Activated naive CD8-positive, alpha-beta T cell (primary cell): ENCODE data around the gene CCDC57.

Source experiments
- H3K27ac Mint-ChIP-seq: one replicate; pipeline ENCODE4 v1.8.0; 2021; ENCODE audit warnings: mixed read lengths
- H3K27me3 Mint-ChIP-seq: one replicate; pipeline ENCODE4 v1.8.0; 2021; ENCODE audit warnings: mixed read lengths
- H3K36me3 Mint-ChIP-seq: one replicate; pipeline ENCODE4 v1.8.0; 2021; ENCODE audit warnings: mixed read lengths
- H3K4me1 Mint-ChIP-seq: one replicate; pipeline ENCODE4 v1.8.0; 2021; ENCODE audit warnings: low read depth, mixed read lengths
- H3K4me3 Mint-ChIP-seq: one replicate; pipeline ENCODE4 v1.8.0; 2021; ENCODE audit warnings: mild to moderate bottlenecking, mixed read lengths
- H3K9me3 Mint-ChIP-seq: one replicate; pipeline ENCODE4 v1.8.0; 2021; ENCODE audit warnings: low read depth, mixed read lengths

The CCDC57 gene

GRCh38 chr17:82089723-82090548 lies 122.7 kb downstream of the CCDC57 start:
- Mint-ChIP-seq H3K27me3 (no peaks in the 10 kb centered on the region), H3K36me3 (no peaks in the 10 kb centered on the region), H3K4me1 (no peaks in the 10 kb centered on the region), H3K9me3 (no peaks in the 10 kb centered on the region), H3K27ac (no peak overlapping the region), H3K4me3 (no peak overlapping the region)

- H3K27ac Mint-ChIP-seq: no peak overlapping the region
- H3K4me1 Mint-ChIP-seq: no peaks in the 10 kb centered on the region
- no peaks in the 10 kb centered on the region for H3K27me3 Mint-ChIP-seq
- no peaks in the 10 kb centered on the region for H3K36me3 Mint-ChIP-seq
- H3K9me3 Mint-ChIP-seq: no peaks in the 10 kb centered on the region
- no peak overlapping the region for H3K4me3 Mint-ChIP-seq
Measured at GRCh38 chr17:82088838-82089722, 123.6 kb downstream of the CCDC57 start.

DNA sequence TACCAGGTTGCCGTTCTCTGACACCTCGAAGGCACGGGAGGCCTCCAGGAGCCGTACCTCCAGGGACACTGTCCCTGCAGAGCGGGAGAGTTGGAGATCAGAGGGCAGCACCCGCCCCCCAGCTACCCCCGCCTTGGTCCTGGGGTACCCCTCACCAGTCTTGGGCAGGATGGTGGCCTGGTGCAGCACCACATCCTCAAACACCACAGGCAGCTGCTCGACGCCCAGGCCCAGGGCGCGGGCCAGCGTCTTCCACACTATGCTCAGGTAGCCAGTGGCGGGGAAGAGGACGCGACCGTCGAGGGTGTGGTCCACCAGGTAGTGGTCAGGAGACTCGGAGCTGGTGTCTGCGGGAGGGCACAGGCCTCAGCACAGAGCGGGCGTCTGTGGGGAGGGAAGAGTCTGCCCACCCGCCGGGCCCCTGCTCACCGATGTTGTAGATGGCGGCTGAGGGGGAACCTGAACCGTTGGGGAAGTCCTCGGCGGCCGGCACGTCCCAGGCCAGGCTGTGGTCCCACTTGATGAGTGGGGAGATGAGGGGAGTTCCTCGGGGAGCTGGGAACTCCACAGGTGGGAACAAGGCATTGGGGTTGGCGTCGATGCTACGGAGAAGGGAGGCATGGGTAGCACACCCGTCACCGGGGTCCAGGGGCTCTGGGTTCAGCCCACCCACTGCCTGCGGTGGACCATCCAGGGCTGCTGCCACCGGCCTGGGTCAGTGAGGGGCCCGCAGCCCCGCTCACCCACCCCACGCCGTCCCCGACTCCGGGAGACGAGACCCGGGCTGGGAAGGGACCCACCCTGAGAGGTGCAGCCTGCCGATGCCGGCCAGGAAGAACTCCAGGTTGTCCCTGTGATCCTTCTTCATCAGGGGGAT lies 124.4 kb downstream of the CCDC57 start:
- Mint-ChIP-seq H3K4me3 (no peak overlapping the region), H3K9me3 (no peaks in the 10 kb centered on the region), H3K27me3 (no peaks in the 10 kb centered on the region), H3K36me3 (no peaks in the 10 kb centered on the region), H3K27ac (no peak overlapping the region), H3K4me1 (no peaks in the 10 kb centered on the region)

- no peaks in the 10 kb centered on the region for H3K36me3 Mint-ChIP-seq
- H3K27me3 Mint-ChIP-seq: no peaks in the 10 kb centered on the region
- no peak overlapping the region for H3K27ac Mint-ChIP-seq
- no peaks in the 10 kb centered on the region for H3K9me3 Mint-ChIP-seq
- no peak overlapping the region for H3K4me3 Mint-ChIP-seq
- H3K4me1 Mint-ChIP-seq: no peaks in the 10 kb centered on the region
Measured at GRCh38 chr17:82086941-82087906, 125.4 kb downstream of the CCDC57 start.

DNA sequence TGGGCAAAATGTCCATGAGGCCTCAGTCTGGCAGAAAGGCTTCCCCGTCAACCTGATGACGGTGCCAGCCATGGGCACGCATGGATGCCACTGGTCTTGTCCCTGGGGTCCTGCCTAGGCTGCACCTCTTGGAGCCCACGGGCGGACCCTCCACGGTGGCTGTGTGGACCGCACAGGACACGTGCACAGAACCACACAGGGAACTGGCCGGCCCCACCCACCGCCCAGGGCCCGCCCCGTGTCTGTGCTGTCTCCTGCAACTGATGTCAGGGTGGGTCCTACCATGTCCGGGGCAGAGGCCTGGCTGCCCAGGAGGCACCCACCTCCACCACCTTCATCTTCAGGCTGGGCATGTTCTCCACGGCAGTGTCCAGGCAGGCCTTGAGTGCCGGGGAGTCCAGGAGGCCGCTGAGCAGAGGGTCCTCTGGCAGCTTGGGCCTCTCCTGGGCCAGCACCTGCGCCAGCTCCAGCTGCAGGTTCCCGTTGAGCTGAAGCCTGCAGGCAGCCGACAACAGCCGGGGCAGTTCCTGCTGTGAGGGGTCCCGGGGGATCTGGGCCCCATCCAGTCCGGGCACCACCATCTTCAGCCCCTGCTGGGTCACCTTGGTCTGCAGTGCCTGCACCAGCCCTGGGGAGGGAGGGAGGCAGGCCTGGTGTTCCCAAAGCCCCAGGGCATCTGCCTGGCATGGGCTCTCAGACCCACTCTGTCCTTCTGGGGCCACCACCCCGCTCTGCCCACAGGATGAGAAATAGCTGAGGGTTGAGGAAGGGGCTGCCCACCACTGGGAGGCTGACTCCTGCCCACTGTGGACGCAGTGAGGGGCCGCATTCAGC lies 126.5 kb downstream of the CCDC57 start:
- no peaks in the 10 kb centered on the region for H3K4me1 Mint-ChIP-seq
- no peaks in the 10 kb centered on the region for H3K27me3 Mint-ChIP-seq
- no peaks in the 10 kb centered on the region for H3K36me3 Mint-ChIP-seq
- H3K27ac Mint-ChIP-seq: no peak overlapping the region
- H3K9me3 Mint-ChIP-seq: no peaks in the 10 kb centered on the region
- H3K4me3 Mint-ChIP-seq: no peak overlapping the region

- H3K27me3 Mint-ChIP-seq: no peaks in the 10 kb centered on the region
- H3K4me1 Mint-ChIP-seq: no peaks in the 10 kb centered on the region
- H3K9me3 Mint-ChIP-seq: no peaks in the 10 kb centered on the region
- H3K27ac Mint-ChIP-seq: no peak overlapping the region
- no peak overlapping the region for H3K4me3 Mint-ChIP-seq
- no peaks in the 10 kb centered on the region for H3K36me3 Mint-ChIP-seq
Measured at GRCh38 chr17:82085031-82085861, 127.4 kb downstream of the CCDC57 start.

DNA sequence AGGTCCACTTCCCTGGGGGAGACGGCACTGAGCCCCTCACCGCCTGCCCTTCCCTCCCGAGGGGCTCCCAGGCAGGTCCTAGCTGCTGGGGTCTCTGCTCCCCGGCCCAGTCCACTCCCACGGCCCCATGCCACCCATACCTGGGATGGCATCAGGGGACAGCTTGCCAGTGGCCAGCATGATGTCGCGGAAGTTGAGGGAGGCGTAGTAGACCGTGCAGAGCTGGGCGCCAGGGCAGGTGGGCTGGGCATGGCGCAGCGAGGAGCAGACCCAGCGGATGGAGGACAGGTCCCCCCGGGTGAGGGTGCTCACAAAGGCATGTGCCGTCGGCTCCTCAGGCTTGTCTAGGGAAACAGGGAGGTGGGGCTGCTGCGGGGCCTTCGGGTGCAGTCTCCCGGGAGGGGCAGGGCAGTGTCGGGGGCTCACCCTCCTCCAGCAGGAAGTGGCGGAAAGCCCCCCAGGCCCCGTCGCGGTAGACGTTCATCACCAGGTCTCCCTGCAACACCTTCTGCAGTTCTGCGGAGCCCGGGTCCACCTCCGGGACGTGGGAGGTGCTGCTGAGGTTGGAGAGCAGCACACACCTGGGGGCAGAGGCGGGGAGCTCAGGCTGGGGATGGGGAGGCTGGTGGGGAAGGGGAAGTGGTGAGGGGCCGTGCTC lies 128.1 kb downstream of the CCDC57 start:
- no peaks in the 10 kb centered on the region for H3K4me1 Mint-ChIP-seq
- H3K36me3 Mint-ChIP-seq: no peaks in the 10 kb centered on the region
- H3K27ac Mint-ChIP-seq: no peak overlapping the region
- H3K27me3 Mint-ChIP-seq: no peaks in the 10 kb centered on the region
- H3K4me3 Mint-ChIP-seq: no peak overlapping the region
- H3K9me3 Mint-ChIP-seq: no peaks in the 10 kb centered on the region

DNA sequence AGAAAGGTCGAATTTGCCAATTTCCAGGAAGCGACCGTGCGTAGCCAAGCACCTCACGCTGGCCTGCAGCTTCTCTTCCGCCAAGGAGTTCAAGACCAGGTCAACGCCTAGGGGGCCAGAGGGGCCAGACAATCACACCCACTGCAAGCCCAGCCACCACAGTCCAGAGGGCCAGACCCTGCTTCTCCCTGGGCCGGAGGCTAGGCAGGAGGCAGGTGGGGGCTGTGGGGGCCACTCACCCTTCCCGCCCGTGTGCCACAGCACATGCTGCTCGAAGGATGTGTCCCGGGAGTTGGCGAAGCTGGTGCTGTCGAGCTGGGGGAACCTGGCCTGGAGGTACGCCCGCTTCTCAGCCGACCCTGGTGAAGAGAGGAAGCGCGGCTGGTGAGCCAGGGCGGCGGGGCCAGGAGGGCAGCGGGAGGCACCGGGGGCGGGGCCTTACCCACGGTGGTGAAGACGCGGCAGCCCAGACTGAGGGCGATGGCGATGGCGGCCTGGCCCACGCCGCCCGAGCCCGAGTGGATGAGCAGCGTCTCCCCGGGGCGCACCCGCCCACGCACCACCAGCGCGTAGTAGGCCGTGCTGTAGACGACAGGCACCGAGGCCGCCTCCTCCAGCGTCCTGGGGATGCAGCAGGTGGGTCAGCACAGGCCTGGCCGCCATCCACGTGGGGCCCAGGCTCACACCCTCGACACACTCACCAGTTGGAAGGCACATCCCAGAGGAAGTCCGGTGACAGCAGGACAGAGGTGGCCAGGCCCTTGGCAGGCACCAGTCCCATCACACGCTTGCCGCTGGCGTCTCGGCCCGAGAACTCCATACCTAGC lies 128.9 kb downstream of the CCDC57 start:
- Mint-ChIP-seq H3K9me3 (no peaks in the 10 kb centered on the region), H3K27me3 (no peaks in the 10 kb centered on the region), H3K27ac (no peak overlapping the region), H3K4me3 (no peak overlapping the region), H3K4me1 (no peaks in the 10 kb centered on the region), H3K36me3 (no peaks in the 10 kb centered on the region)

DNA sequence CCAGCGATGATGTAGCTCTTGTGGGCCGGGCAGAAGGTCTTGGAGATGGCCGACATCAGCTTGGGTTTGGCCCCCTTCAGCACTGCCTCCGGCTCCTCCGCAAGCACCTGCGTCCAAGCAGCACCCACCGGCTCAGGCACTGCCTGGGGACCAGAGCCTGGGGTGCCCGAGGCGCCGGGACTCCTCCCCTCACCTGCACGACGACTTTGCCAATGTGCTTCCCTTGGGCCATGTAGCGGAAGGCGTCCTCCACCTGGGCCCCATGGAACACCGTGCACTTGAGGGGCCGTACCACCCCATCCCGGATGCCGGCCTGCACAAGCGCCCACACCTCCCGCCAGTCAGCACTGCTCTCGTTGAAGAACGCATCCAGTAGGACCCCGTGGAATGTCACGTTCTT lies 129.6 kb downstream of the CCDC57 start:
- Mint-ChIP-seq H3K4me1 (no peaks in the 10 kb centered on the region), H3K4me3 (no peak overlapping the region), H3K36me3 (peaks cover 2% of the 10 kb centered on the region), H3K27me3 (no peaks in the 10 kb centered on the region), H3K27ac (no peak overlapping the region), H3K9me3 (no peaks in the 10 kb centered on the region)

GRCh38 chr17:82082456-82082855 lies 130.2 kb downstream of the CCDC57 start:
- H3K27me3 Mint-ChIP-seq: no peaks in the 10 kb centered on the region
- H3K4me3 Mint-ChIP-seq: no peak overlapping the region
- H3K27ac Mint-ChIP-seq: no peak overlapping the region
- H3K4me1 Mint-ChIP-seq: no peaks in the 10 kb centered on the region
- H3K9me3 Mint-ChIP-seq: no peaks in the 10 kb centered on the region
- peaks cover 2% of the 10 kb centered on the region for H3K36me3 Mint-ChIP-seq

DNA sequence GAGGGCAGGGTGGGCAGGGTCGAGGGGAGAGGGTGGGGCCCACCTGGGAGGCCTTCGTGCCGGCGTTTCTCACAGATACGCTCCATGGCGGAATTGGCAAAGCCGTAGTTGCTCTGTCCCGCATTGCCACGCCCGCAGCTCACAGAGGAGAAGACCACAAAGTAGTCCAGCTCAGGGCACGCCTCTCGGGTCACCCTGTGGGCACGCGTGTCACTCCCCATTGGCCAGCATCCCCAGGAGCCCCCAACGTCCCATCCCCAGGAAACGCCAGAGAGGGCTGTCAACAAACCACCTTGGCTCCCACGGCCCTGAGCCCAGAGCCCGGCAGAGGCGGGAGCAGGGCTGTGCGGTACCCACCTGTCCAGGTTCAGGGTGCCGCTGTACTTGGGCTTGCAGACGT lies 130.7 kb downstream of the CCDC57 start:
- Mint-ChIP-seq H3K27me3 (no peaks in the 10 kb centered on the region), H3K4me1 (no peaks in the 10 kb centered on the region), H3K9me3 (no peaks in the 10 kb centered on the region), H3K36me3 (peaks cover 2% of the 10 kb centered on the region), H3K4me3 (no peak overlapping the region), H3K27ac (no peak overlapping the region)
